GM21786 (cell line): Measurements from ENCODE around the gene NDUFS3.
A peak's percentile ranks its signal among the peaks of the same experiment; 100 is the strongest.
"Not testable (repeated sequence)": the region's sequence is repeated elsewhere in the genome, so short reads cannot be mapped to it uniquely, and the experiment has no call there.

Experiments
- ATAC-seq: cut with Tn5 transposase; IDR thresholded peaks from one replicate; pipeline ENCODE4 v1.9.1; 2021; ENCODE audit not compliant: unreplicated experiment

NDUFS3 gene

DNA sequence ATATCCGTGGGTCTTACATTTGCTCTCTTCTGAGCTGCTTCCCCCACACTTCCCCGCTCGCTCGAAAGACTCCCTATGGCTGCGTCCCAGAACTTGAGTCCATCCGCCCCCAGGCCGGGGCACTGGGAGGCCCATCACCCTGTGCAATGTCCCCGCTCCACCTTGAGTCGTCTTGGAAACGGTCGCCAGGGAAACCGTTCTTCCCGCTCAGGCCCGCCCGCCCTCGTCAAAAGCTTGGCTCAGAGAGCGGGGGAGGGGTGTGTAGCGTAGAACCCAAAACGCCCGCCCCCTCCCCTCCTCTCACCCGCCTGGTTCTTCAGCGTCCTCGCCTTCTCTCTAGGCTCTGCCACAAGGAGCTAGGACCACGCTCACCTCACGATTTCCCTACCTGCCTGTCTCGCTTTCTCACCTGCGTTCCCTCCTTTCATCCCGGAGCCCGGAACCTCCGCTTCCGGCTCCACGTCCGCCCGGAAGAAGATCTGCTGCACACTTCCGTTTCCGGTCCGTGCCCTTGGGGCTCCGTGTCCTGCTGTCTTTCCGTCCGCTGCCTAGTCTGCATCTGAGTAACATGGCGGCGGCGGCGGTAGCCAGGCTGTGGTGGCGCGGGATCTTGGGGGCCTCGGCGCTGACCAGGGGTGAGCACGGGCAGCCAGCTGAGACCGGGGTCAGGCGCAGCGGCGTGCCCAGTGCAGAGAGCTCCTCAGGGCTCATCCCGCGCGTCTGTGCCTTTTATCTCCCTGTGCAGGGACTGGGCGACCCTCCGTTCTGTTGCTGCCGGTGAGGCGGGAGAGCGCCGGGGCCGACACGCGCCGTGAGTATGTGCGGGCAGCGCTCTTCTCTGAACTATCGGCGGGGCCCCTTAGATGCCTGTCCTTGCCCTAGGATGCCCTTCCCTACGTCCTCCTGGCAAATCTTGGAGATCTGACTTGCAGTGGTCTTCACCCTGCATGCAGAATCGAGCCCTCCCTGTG, at the start of gene NDUFS3, which contains the start of gene KBTBD4:
NDUFS3 (plus strand) TSS at position 551 of the 971 bp plus-strand sequence; CDS start at position 569, 18 bp downstream.
KBTBD4 (minus strand) TSS at position 447 of the 971 bp plus-strand sequence; CDS start at position 428, 19 bp downstream.
- ATAC-seq: peak; percentile 93

DNA sequence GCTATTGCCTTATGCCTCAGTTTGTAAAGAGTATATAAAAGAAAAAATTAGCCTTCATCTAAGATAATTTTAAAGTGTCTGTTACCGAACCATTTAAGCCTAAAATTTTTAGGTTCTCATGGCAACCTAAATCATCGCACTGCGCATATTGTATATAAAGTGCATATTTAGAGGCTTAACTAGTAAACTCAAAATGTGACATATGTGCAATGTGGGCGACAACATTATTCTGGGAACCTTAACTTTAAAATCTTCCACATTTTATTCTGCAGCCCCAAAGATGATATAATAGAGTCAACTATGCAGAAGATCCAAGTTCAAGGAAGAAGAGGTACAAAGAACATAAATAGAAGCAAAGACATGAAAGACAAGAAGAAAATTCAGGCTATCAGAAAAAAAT, 48.9 kb upstream of the NDUFS3 start:
- no peak for ATAC-seq

- not testable (repeated sequence) for ATAC-seq
These were observed 48.2 kb upstream of the NDUFS3 start for GRCh38 chr11:47530721-47531120.

DNA sequence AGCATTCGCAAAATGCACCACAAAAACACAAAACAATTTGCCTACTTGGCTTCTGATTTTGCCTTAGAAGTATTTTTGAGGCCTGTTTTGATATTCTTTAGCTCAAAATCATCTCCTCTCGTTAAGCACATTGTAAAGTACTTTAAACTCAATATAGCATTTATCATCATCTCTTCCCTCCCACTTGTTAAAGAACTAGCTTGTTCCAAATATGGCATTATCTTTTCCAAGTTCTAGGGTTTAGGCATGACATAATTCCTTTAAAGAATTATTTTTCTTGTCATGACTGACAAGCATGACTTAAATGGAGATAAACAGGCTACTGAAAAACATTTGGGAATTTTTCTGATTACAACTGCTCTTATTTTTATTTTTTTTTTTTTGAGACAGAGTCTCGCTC, 47.2 kb upstream of the NDUFS3 start:
- ATAC-seq: no peak

DNA sequence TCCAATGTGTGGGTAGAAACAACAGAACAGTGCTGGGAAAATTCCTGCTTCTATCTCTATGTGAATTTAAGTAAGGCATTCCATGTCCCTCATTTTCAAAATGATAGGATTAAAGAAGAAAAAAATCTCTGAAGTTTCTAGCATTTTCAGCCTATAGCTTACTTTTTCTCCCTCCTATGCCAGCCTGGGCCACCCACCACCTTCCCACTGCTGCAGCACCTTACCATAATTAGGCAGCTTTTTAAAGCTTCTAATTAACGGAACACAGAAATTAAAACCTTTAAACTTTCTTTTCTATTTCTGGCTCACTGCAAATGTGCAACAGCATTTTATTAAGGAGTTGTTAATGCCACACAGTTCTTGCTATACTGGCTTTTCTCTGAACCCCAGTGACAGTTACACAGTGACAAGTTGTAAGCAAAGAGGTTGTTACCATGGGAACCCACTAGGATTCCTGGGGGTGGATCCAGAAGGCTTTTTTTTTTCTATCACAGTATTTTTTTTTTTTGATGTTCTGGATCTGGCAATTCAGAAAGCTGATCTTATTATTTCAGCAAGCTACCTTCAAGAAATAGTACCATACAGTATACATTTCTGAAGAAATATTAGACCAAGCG, 46.2 kb upstream of the NDUFS3 start:
- no peak for ATAC-seq

DNA sequence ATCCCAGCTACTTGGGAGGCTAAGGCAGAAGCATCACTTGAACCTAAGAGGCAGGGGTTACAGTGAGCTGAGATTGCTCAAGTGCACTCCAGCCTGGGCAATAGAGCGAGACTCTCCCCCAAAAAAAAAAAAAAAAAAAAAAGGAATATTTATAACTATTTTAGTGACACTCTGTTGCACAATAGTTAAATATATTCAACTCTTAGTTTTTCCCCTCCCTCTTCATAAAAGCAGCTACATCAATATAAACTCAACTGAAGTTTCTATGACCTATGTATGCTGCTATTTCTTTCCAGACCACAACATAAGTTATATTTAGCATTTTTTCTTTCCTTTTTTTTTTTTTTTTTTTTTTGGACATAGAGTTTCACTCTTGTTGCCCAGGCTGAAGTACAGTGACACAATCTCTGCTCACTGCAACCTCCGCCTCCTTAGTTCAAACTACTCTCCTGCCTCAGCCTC, 45.2 kb upstream of the NDUFS3 start:
- no peak for ATAC-seq

DNA sequence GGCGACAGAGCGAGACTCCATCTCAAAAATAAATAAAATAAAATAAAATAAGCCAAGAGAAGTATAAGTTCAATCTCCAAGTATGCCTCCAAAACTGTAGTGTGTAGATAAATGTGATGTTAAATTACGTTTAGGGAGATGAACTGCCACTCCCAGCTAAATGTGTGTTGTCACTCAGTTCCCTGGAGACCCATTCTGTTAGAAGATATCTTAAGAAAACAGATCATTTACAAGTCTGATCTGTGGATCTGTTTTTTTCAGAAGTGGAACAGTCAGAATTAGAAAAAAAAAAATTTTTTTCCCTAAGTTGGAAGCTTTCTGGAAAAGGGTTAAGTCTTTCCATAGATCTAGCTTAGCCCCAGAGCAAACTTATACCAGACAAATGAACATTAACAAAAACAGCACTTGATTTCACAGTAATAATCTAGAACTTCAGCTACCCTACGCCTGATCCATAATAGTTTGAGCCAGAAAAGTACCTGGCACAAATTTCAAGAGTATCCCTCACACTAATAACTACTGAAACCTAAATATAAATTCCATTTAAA, 44.1 kb upstream of the NDUFS3 start:
- ATAC-seq: no peak

DNA sequence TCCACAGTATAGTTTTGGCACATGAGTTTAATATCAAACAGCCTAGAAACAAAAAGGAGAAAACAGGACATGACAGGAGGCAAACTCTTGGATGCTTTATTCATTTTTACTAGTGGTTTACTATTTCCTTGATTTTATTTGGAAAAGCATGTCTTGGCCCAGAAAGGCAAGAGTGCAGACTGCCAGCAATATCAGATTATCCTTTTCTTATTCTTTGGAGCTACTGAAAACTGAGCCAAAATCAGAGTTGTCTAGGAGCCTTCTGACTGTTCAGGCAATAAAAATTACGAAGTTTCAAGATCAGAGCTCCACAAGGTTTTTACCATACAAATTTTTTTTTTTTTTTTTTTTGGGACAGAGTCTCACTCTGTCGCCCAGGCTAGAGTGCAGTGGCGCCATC, 42.0 kb upstream of the NDUFS3 start:
- ATAC-seq: no peak

DNA sequence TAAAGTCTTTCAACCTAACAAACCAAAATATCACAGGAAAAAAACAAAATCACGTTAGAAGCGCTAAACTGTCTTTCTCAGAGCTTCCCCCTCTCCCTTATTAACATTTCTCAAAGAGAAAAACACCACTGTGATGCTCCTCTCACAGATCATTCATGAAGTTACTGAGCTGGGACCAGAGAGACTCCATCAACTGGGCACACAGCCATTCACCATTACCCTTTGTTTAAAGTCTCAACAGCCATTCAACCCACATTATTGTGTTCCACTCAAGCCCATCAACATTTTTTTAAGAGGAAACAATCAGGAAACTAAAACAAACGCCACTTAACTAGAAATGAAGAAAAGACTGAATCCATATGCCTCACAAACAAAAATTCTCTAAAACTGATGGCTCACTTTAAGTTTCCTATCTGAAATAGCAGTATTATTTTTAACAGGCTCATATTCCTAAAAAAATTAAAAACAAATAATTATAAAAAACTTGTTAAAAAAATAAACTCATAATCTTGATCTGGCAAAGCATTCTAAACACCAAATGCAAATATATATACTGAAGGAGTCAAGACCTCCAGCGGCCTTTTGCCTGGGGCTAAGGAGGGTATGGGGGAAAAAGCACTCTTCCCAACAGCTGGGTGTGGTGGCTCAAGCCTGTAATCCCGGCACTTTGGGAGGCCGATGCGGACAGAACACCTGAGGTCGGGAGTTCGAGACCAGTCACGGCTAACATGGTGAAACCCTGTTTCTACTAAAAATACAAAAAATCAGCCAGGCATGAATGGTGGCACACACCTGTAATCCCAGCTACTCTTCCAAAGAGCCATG, 39.9 kb upstream of the NDUFS3 start:
- ATAC-seq: no peak

DNA sequence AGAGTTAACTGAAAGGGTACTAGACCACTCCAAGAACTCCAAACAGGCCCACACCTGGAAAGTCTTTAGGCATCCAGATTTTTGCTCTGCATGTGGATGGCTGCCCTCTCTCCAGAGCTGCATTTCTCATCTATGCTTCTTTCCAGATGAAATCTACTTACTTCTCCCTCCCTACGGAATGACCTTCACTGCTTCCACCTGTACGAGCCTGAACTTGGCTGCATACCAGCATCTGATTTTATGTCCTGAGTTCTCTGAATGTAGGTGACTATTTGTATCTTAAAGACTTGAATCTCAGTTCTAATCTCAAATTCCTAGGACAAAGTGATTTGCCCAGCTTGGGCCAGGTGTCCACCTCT, 39.2 kb upstream of the NDUFS3 start:
- ATAC-seq: no peak

GRCh38 chr11:47541070-47541469, 37.8 kb upstream of the NDUFS3 start:
- no peak for ATAC-seq

- ATAC-seq: no peak
These were observed 33.6 kb upstream of the NDUFS3 start for GRCh38 chr11:47545298-47545697.

DNA sequence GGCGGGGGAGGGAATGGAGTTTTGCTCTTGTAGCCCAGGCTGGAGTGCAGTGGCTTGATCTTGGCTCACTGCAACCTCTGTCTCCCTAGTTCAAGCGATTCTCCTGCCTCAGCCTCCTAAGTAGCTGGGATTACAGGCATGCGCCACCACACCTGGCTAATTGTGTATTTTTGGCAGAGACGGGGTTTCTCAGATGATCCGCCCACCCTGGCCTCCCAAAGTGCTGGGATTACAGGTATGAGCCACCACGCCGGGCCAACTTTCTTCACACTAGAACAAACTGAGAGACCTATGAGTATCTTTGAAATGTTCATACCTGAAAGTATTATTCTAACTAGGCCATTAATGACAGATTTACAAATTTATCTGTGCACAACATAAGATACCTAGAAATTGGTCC, 32.6 kb upstream of the NDUFS3 start:
- ATAC-seq: not testable (repeated sequence)

DNA sequence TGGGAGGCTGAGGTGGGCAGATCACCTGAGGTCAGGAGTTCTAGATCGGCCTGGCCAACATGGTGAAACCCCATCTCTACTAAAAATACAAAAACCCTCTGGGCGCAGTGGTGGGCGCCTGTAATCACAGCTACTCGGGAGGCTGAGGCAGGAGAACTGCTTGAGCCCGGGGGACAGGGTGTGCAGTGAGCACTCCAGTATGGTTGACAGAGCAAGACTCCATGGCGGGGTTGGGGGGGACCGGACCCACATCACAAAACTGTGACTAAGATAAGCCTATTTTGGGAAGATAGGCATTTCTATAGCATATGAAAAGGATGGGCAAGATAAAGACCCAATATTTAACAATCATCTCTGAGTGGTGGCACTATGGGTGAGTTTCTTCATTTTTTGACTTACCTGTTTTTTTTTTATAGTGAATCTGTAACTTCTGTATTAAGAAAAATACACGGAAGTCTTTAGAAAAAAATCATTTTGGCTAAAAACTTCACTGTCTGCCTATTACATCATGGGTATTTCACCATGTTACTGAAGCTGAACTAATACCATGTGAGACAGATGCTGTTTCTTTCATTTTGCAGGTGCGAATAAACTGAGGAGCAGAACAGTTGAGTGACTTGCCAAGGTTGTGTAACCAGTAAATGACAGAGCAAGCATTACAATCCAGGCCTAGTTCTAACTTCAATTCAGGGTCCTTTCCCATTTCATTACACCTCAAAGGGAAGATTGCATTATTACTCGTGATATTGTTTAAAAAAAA, 28.4 kb upstream of the NDUFS3 start:
- ATAC-seq: no peak

DNA sequence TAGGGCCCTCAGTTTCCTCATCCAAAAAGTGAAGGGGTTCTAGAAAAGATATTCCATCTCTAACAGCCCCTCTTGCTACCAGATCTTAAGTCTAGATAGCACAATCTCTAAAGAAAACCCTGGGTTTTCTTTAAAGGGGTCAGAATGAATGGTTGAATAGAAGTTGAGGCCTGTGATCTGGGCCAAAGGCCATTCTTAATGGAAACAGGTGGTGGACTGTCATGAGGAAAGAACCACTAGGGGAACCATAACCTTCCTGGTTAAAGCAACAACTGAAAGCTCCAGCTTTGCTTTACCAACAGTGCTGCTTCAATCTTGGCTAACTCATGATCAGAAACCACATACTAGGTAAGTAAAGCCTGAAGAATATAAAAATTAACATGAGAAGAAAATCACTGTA, 27.8 kb upstream of the NDUFS3 start:
- no peak for ATAC-seq

DNA sequence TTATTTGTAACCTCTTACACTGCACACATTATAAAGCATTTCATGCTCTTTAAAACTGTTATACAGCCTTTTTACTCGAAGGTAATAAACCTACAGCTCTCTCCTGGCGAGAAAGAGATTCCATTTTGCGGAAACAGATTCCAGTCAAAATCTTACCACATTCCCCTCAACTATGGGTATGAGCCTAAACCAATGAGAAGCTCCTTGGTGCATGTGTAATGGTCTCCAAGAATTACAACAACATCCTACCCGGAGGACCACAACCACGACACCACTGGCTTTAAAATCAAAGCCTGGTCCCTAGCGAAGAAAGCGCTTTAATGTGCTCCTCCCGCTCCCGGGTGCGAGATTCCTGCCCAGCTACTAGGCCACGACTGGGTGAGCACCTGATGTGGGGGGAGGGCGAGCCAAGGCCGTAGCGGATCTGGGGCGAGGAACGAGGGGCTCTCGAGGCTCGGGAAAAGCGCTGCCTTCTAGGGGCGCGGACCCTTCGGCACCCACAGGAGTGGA, 26.8 kb upstream of the NDUFS3 start:
- no peak for ATAC-seq

DNA sequence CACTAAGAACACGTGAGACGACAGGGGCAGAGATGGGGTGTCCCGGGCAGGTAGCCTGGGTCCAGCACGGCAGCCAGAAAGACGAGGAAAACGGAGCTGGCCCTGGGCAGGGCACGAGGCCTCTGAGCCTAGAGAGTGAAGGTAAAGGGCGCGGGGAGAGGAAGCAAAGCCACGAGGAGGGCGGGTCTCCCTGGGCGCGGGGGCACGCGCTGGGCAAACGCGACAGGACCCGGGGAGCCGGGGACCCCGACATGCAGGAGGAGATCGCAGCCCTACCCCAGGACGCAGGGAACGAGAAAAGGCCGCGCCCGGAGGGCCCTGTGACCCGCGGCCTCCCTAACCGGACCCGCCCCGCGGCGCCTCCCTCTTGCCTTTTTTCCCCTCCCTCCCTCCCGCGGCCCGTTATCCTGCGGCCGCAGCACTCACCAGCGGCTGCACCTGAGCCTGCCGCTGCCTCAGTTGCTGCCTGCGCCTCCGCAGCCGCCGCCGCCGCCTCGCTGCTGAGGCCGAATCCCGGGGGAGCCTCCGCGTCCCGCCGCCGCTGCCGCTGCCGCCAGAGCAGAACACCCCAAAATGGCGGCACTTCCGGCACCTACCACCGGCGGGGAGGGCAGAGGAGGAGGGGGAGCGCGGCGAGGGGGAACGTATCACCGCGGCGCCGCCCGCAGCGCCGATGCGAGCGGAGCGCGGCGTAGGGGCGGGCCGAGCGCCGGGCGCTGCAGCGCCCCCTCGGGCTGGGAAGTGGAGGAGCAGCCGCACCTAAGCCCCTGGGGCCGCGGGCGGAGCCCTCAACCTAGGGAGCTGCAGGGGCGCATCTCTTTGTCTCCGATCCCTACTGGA, 26.1 kb upstream of the NDUFS3 start, which contains the start of gene CELF1:
CELF1 (minus strand) TSS at position 567 of the 840 bp plus-strand sequence. CDS start 53,609 bp downstream, outside the sequence.
- peak; percentile 86 for ATAC-seq

- ATAC-seq: peak; percentile 23
These were observed 25.5 kb upstream of the NDUFS3 start for GRCh38 chr11:47553406-47553743.

- not testable (repeated sequence) for ATAC-seq
These were observed 21.9 kb upstream of the NDUFS3 start for GRCh38 chr11:47557004-47557403.
